HG03103 (cell line): Measurements from ENCODE around the gene ZC2HC1C.

Experiments
- ATAC-seq: cut with Tn5 transposase; IDR thresholded peaks from one replicate; pipeline ENCODE4 v1.9.1; 2021; ENCODE audit warnings: low read depth; ENCODE audit not compliant: unreplicated experiment

The ZC2HC1C gene, protein sequence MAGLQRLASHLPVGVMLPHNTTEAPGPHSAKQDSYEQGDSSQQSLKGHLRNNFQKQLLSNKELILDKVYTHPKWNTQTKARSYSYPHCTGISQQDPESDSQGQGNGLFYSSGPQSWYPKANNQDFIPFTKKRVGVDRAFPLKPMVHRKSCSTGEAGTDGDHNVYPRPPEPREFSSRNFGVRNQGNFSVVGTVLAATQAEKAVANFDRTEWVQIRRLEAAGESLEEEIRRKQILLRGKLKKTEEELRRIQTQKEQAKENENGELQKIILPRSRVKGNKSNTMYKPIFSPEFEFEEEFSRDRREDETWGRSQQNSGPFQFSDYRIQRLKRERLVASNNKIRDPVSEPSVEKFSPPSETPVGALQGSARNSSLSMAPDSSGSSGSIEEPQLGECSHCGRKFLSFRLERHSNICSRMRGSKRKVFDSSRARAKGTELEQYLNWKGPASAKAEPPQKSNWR

DNA sequence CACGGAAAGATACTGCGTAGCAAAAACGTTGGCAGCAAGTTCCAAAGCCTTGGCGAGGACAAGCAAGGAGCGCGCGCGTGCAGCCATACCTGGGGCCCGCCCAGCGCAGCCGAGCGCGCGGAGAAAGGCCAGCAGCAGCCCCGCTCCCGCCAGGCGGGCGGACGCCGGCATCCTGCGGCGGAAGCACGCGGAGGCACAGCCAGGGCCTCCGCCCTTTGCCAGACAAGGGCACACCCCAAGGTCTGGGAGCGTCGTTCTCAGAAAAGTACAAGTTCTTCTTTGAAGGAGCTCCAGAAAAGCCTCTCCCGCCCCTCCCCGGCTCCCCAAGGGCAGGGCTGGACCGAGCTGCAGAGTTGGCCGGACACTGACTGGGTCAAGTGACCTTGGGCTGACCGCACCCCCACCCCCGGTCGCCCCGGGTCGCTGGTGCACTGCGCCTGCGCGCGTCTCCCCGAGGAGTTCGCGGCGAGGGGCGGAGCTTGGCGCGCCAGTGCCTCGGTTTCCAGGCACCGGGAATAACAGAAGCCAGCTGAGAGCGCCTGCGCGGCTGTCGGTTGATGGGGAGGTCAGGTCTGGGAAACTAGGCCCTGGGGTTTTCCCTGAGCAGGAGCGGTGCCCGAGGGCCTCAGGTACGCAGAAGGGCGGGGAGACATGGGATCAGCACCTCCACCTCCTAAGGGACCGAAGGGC is at the start of gene ZC2HC1C:
Gene ZC2HC1C, plus strand, starts transcription at position 521 of the 690 bp plus-strand sequence. CDS start 933 bp downstream, outside the sequence.
- ATAC-seq, result no peak

DNA sequence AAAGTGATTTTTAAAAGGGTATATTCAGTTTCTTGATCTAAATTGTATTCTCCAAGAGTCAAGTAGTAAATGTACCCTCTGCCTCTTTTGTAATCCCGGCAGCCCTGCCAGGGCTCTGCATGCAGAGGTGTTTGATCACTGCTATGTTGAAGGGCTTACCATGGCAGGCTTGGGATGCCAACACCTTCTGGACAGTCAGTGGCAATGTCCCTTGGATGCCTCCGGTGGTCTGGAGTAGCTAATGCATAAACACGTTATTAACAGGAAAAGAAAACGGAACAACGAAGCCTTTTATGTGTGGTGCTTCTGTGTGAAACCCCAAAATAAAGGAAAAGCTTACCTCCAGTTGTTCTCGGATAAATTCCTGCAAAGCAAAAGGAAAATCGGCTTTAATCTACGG is 46.8 kb upstream of the ZC2HC1C start:
- no peak for ATAC-seq

DNA sequence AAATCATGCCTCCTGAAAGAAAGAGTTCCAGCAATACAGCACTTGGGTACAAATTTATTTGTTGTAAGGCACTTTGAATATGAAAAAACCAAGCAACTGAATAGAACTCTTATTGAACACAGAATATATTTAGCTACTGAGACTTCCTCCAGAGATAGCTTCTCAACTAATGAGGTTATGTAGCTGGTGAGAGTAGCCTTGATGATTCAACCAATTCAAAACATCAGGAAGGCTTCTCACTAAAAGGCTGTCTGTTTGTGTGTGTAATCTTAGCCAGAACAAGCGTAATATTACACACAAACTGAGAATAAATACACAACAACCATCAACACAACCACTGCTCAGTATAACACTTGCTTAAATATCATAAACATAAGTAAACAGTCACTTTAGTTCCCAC is 46.3 kb upstream of the ZC2HC1C start:
- no peak for ATAC-seq

DNA sequence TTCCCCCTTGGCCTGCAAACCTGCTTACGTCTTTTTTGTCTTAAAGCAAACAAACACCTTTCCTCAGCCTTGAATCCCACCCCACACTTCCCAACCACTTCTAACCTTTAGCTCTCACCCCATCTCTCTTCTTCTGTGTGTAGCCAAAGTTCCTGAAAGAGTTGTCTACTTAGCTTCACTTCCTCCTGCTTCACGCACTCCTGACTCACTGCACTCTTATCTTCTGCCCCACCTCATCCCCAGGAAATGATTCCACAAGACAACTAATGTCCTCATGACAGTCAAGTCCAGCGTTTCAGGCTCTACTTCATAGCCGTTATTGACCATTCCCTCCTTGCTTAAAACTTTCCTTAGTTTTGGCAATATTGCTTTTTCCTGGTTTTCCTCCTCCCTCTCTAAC is 44.4 kb upstream of the ZC2HC1C start:
- ATAC-seq, result no peak

DNA sequence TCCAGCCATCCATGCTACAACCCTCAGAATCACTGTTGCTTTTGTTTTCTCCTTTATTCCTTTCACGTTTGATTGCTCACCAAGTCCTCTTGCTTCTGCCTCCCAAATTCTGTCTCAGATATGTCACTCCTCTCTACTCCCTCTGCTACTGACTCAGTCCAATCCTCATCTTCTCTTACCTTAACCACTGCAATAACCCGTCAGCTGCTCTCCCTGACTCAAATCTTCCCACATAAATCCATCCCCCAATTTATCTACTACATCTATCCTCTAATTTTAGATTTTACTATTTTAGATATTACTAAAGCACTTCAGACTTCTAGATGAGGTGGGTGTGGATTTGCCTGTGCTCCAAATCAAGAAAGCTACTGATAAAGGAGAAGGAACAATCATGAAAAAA is 43.6 kb upstream of the ZC2HC1C start:
- no peak for ATAC-seq

DNA sequence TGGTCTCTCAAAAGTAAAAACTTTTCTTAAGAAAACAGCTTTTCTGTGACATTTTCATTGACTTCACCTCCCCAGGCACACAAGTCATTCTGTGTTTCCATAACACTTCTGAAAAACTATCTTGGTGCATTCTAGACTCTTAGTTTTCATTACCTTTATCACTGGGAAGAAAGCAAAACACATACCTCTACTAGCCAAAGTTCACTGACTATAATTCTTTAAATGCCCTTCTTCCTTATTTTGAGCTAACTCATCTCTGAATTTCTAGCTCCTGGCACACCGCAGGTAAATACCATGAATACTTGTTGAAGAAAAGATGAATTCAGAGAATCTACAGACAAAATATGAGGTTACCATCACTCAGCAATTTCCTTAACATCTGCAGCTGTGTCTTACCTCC is 39.3 kb upstream of the ZC2HC1C start:
- ATAC-seq, result no peak

DNA sequence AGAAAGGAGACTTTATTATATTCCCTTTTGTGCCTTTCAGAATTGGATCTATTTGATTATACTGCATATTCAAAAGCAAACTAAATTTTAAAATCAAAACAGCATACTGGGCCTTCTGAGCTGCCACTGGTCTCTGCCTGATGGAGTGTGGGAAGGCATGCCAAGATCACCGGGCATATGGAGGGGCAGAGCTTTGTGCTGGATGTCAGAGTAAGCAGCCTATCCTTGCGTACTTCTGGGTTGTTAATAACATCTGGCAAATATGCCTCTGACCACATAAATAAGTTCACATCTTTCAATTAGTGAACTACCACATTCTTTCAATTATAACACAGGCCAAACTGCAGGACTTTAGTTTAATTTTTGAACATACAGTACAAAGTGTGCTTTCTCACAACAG is 36.5 kb upstream of the ZC2HC1C start:
- no peak for ATAC-seq

DNA sequence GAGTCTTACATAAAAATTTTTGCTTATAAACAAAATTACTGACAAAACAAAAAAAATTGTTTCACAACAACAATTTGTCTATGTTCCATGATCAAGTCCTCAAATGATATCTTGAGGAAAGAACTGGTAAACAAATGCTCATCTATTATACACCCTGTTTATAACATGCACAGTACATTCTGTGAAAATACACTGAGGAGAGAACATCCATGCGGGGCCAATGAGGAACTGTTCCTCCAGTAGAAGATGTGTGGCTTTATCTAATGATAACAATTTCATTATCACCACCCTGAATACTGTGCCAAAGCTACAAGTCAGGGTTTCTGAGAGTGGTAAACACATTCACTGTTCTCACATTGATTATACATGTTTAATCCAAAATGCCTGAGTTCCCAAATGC is 28.9 kb upstream of the ZC2HC1C start:
- ATAC-seq, result no peak

DNA sequence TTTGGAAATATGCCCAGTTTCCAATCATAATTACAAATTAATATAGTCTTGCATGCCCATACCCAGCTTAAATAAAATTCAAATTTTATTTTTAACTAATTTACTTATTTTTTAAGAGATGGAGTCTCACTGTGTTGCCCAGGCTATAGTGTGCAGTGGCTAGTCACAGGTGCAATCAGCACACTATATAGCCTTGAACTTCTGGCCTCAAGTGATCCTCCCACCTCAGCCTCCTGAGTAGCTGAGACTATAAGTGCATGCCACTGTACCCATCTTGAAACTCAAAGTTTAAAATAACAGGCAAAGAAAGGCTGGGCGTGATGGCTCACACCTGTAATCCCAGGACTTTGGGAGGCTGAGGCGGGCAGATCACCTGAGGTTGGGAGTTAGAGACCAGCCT is 28.5 kb upstream of the ZC2HC1C start:
- no peak for ATAC-seq

DNA sequence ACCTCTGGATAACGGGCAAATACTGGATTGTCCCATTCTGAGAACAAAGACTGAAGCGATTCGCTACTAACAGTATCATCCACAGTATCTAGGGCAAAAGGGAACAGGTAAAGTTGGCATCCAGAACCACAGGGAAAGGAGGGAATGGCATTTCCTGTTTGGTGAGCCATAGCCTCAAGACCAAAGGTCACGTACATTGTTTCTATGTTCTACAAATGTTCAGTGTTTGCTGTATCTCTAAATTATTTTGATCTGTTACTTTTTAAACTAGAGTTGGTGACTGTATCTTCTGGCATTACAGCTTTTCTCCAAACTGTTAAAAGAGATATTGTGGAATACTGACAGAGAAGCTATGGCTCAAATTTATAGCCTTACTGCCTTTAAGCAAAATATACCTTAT is 27.8 kb upstream of the ZC2HC1C start:
- ATAC-seq, result no peak

DNA sequence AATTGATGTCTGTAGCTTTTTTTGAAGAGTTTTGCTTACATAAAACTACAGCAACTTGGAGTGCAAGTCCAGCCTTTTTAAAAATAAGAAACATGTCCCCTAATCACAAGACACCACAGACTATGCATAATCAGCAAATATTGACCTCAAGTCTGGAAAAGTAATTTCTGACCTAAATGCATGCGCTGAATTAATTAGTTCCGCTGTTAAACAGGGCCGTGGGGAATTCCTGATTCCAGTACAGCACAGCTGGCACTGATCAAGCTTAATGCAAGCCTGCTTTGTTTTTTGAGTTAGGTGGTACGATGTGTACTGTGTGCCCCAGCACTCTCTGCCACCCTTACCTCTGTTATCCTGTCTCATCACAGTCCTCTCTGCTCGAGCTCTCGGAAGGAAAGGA is 27.4 kb upstream of the ZC2HC1C start:
- ATAC-seq, result no peak

DNA sequence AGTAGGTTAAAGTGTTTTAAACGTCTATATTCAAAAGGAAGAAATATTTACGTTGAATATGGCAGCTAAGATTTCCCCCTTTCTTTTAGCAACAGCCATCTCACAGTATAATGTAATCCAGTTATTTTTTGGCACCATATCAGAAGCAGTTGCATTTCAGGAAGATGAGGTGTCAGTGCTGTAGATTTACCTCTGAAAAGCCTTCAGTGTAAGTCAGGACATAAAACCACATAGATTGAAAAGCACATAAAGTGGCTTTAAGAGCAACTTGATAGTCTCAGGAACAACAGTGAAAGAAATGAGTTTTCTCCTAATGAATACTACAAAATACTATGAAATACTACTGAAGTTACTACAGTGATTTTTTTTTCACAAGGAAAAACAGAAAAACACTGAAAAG is 25.1 kb upstream of the ZC2HC1C start:
- no peak for ATAC-seq

DNA sequence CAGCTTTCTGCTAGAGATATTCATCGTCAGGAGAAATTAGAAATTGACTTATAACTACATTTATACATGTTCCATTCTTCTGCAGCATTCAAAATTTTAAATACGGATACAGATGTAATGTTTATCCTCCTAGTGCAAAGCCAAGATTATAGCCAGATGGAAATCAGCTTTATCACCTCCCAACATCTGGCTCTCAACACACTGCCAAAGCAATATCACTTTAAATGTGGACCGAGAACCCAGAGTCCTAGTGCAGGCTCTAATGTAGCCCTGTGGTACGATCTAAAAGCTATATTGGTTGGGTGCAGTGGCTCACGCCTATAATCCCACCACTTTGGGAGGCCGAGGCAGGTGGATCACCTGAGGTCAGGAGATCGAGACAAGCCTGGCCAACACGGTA is 24.7 kb upstream of the ZC2HC1C start:
- ATAC-seq, result no peak

DNA sequence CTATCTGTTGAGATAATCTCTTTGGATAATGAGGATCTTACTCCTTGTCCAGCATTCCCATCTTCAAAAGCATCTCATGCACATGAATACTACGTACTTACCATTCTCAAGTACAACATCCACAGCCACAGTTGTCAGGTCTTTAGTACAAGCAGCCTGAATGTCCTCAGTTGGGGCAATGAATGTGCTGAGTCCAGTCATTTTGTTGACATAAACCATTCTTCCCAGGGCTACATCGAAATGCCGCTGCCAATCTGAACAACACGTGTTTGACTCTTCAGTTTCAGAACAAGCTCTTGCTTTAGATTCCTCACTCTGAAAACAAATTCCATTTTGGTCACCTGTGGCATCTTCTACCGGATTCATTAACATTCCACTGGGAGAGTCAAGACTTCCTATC is 23.2 kb upstream of the ZC2HC1C start:
- ATAC-seq, result no peak

DNA sequence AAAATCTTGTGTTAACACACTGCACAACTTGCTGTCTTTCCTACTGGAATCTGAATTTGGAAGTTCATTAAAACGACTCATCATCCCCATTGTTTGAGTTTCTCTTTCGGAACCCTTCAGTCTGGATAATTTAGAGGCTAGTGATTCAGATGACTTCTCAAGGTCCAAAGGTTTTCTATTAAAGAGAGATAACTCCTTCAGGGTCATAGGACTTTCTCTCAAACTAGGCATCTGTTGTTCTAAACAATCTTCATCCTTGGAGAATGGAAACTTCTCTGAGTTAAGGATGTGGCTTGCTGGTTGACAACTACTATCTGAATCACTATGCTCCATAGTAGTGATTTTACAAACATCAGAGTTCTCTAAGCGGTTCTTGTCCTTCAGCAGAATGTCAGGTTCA is 22.5 kb upstream of the ZC2HC1C start:
- no peak for ATAC-seq

DNA sequence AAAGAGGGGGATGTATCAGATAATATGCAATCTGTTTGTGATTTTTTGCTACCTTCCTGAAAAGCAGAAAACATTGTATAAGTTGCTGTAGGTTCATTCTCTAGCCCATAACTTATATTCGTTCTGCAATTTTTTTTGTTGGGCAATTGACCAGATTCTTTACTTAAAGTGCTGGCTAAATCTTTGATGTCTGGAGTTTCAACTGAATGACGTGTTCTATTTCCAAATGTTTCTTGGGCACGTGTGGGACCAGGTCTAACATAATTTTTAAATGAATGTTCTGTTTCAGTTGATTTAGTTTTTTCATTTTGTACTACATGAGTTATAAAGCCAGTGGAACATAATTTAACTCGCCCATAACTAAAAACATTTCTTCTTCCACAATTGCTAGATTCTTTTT is 21.9 kb upstream of the ZC2HC1C start:
- no peak for ATAC-seq

DNA sequence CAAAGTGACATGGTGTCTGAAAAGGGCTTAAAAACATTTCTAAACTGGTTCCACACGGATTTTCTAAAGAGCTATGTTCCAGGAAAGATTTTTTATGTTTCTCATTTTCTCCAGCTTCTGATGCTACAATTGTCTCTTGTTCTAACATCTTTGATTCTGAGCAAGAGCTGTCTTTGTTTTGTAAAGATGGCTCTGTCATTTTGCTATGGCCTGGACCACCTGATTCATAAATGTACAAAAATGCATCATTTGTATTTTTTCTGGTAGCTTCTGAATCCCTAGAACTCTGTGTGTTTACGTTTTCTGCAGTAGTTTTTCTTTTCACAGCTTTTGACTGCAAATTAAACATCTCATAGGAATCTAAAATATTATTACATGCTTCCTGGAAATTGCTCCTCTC is 21.3 kb upstream of the ZC2HC1C start:
- no peak for ATAC-seq

DNA sequence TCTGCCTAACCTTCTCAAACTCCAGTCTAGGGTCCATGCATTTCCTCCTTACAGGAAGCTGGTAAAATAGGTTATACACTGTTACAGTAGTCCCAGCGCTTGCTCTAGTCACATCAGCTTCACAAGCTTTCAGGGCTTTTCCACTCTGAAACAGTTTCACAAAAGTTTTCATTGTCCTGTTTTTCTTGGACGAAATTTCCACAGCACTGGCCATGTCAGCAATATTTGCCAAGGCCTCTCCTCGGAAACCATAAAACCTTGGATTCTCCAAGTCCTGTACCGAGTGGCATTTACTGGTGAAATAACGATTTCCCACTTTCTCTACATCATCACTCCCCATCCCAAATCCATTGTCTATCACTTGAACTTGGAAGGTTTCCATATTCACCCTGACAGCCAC is 20.3 kb upstream of the ZC2HC1C start:
- no peak for ATAC-seq

DNA sequence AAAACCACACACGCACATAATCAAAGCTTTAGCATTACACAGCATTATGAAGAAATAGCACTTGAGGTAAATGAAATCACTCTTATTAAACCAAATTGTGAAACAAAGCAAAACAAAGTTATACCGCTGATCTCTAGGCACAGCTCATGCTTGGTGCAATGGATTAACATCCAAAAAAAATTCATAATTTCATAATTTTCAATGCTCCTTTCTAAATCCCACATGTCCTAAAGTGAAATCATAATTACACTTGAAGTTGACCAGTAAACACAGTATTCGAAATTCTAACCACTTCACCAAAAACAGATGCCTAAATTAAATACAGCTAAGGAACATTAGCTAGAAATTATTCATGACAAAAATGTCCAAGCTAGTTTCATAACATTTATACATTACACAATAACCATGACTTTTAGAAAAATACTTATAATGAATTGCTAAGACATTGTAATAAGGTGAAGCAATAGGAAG is 19.7 kb upstream of the ZC2HC1C start:
- ATAC-seq, result no peak

DNA sequence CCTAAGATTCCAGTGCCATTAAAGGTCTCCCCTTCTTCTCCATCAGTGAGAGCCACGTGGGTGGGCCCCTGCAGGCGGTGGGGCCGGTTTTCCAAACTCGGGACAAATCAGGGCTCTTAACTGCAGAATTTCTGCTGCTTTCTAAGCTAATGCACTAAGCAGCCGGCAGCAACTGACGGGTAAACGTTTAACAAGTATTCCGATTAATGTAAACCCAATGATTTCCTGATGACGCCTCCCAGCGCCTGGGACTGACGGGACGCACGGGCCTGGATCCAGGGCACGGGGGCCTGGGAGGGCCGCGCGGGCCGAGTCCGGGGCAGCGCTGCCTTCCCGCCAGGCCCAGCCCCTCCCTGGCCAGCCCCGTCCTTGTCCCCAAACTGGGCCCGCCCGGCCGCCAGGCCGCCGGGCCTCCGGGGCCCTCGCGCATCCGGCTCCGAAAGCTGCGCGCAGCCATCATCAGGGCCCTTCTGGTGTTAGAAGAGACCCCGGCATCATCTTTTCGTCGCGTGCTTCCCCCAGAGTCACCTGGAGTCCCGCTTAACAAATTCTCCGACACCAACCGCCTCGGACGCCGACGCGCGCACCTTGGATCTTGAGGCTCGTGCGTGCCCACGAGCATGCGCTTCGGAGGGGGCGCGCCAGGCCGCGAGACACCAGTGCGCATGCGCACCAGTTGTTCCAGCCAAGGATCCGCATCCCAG is 18.4 kb upstream of the ZC2HC1C start, which contains the start of gene MLH3:
Gene MLH3, minus strand, starts transcription at position 616 of the 704 bp plus-strand sequence. CDS start 1,812 bp downstream, outside the sequence.
- ATAC-seq, result peak; percentile 70

DNA sequence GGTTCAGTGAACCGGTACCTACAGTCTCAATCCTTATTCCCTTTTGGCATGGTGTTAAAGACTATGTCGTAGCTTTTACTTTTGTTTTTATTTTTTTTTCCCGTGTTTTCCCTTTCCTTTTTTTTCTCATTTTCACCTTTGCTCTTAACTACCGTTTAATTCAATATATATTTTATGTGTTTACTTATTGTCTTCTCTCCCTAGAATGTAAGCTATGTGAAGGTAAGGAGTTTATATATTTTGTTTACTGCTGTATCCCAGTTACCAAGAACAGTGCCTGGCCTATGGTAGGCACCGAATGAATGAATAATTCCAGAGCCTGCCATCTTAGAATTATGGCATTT is 17.9 kb upstream of the ZC2HC1C start:
- ATAC-seq, result no peak
